ENCODE results near the gene ZC3H10.

Gene ZC3H10

DNA sequence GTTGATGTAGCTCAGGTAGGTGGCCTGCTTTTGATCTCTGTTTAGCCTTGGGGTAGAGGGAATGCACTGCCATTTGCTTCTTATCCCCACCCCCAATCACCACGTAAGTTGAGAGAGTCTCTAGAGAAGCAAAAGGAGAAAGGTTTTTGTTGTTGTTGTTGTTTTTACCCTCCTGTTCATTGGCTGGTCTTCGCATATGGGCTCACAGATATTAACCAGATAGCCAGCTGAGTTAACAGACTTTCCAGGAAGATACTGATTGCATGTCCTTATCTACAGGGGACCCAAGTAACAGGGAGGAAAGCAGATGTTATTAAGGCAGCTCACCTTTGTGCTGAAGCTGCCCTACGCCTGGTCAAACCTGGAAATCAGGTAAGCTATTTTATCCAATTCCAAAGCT, 10.8 kb upstream of the ZC3H10 start:
- peaks cover 7% of the 10 kb centered on the region for H3K4me1 ChIP-seq (ENCODE audit: low read length)
- peaks cover 35% of the 10 kb centered on the region for H3K36me3 ChIP-seq (replicated peaks; ENCODE audit: insufficient read depth, low read length)
- H3F3A ChIP-seq (ENCODE audit: insufficient read depth, low read length): peaks cover 10% of the 10 kb centered on the region; the same call in 1 of the 2 replicates
- DNase-seq: no peak
- TF ChIP-seq, protein P1, sequence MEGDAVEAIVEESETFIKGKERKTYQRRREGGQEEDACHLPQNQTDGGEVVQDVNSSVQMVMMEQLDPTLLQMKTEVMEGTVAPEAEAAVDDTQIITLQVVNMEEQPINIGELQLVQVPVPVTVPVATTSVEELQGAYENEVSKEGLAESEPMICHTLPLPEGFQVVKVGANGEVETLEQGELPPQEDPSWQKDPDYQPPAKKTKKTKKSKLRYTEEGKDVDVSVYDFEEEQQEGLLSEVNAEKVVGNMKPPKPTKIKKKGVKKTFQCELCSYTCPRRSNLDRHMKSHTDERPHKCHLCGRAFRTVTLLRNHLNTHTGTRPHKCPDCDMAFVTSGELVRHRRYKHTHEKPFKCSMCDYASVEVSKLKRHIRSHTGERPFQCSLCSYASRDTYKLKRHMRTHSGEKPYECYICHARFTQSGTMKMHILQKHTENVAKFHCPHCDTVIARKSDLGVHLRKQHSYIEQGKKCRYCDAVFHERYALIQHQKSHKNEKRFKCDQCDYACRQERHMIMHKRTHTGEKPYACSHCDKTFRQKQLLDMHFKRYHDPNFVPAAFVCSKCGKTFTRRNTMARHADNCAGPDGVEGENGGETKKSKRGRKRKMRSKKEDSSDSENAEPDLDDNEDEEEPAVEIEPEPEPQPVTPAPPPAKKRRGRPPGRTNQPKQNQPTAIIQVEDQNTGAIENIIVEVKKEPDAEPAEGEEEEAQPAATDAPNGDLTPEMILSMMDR (IDR thresholded peaks at IDR 0.05; ENCODE audit: low read length): no peak
- TF ChIP-seq EZH2phosphoT487 (IDR thresholded peaks at IDR 0.05; ENCODE audit: low read length): no peak
- TF ChIP-seq EZH2 (optimal IDR thresholded peaks at IDR 0.05; ENCODE audit: low read depth, low read length): no peak
- no peaks in the 10 kb centered on the region for H3K9me3 ChIP-seq (replicated peaks; ENCODE audit: insufficient read depth, low read length)
- peaks cover 42% of the 10 kb centered on the region for H3K79me2 ChIP-seq (ENCODE audit: low read length)
- H2AFZ ChIP-seq (ENCODE audit: low read length): no peak overlapping the region
- H3K4me2 ChIP-seq (ENCODE audit: low read depth, low read length): no peak overlapping the region
- H3K27ac ChIP-seq (ENCODE audit: low read length): no peak overlapping the region
- no peak overlapping the region for H3K4me3 ChIP-seq (ENCODE audit: low read length)
- no peaks in the 10 kb centered on the region for H3K27me3 ChIP-seq (replicated peaks; ENCODE audit: insufficient read depth, low read length)
- H3K9ac ChIP-seq (ENCODE audit: low read length): no peak overlapping the region
- H3K9me2 ChIP-seq (replicated peaks; ENCODE audit: insufficient read depth, low read length): no peaks in the 10 kb centered on the region
- H4K20me1 ChIP-seq (ENCODE audit: insufficient read depth, low read length): peaks cover 6% of the 10 kb centered on the region; the same call in 1 of the 2 replicates

GRCh38 chr12:56110571-56110970, 7.5 kb upstream of the ZC3H10 start:
- Histone ChIP-seq H3K9me2 (replicated peaks; ENCODE audit: insufficient read depth, low read length) (no peaks in the 10 kb centered on the region), H3K79me2 (ENCODE audit: low read length) (peaks cover 30% of the 10 kb centered on the region)

GRCh38 chr12:56114084-56114483, 4.0 kb upstream of the ZC3H10 start:
- Histone ChIP-seq H3K79me2 (ENCODE audit: low read length) (peaks cover 17% of the 10 kb centered on the region), H3K4me3 (ENCODE audit: low read length) (no peak overlapping the region), H3F3A (ENCODE audit: insufficient read depth, low read length) (peaks cover 64% of the 10 kb centered on the region), H3K4me2 (ENCODE audit: low read depth, low read length) (no peak overlapping the region), H3K9me2 (replicated peaks; ENCODE audit: insufficient read depth, low read length) (no peaks in the 10 kb centered on the region), H4K20me1 (ENCODE audit: insufficient read depth, low read length) (no peaks in the 10 kb centered on the region), H3K36me3 (replicated peaks; ENCODE audit: insufficient read depth, low read length) (peaks cover 23% of the 10 kb centered on the region; the same call in 1 of the 2 replicates), H3K27me3 (replicated peaks; ENCODE audit: insufficient read depth, low read length) (no peaks in the 10 kb centered on the region), H3K9ac (ENCODE audit: low read length) (no peak overlapping the region), H2AFZ (ENCODE audit: low read length) (no peak overlapping the region), H3K27ac (ENCODE audit: low read length) (no peak overlapping the region), H3K4me1 (ENCODE audit: low read length) (peaks cover 3% of the 10 kb centered on the region; the same call in 1 of the 2 replicates), H3K9me3 (replicated peaks; ENCODE audit: insufficient read depth, low read length) (no peaks in the 10 kb centered on the region)
- no peak for TF ChIP-seq EZH2phosphoT487 (IDR thresholded peaks at IDR 0.05; ENCODE audit: low read length)
- TF ChIP-seq, protein P1 (IDR thresholded peaks at IDR 0.05; ENCODE audit: low read length): no peak
- no peak for DNase-seq

More at GRCh38 chr12:56110571-56110970, 7.5 kb upstream of the ZC3H10 start:
- H3K9ac ChIP-seq (ENCODE audit: low read length): no peak overlapping the region
- H3K4me2 ChIP-seq (ENCODE audit: low read depth, low read length): no peak overlapping the region
- peaks cover 38% of the 10 kb centered on the region for H3K36me3 ChIP-seq (replicated peaks; ENCODE audit: insufficient read depth, low read length)
- TF ChIP-seq EZH2phosphoT487 (IDR thresholded peaks at IDR 0.05; ENCODE audit: low read length) (no peak), EZH2 (optimal IDR thresholded peaks at IDR 0.05; ENCODE audit: low read depth, low read length) (no peak)
- TF ChIP-seq, protein P1 (IDR thresholded peaks at IDR 0.05; ENCODE audit: low read length): no peak
- no peak overlapping the region for H3K4me3 ChIP-seq (ENCODE audit: low read length)
- peaks cover 3% of the 10 kb centered on the region for H3K4me1 ChIP-seq (ENCODE audit: low read length)
- no peak for DNase-seq
- no peak overlapping the region for H2AFZ ChIP-seq (ENCODE audit: low read length)
- H3K27me3 ChIP-seq (replicated peaks; ENCODE audit: insufficient read depth, low read length): no peaks in the 10 kb centered on the region
- H4K20me1 ChIP-seq (ENCODE audit: insufficient read depth, low read length): peaks cover 6% of the 10 kb centered on the region; the same call in 1 of the 2 replicates
- peaks cover 37% of the 10 kb centered on the region for H3F3A ChIP-seq (ENCODE audit: insufficient read depth, low read length)
- H3K27ac ChIP-seq (ENCODE audit: low read length): no peak overlapping the region
- H3K9me3 ChIP-seq (replicated peaks; ENCODE audit: insufficient read depth, low read length): no peaks in the 10 kb centered on the region
